Activated CD4-positive, alpha-beta memory T cell treated with anti-CD3 and anti-CD28 coated beads, Interleukin-2, amount 10 ng/mL, durations not matched to agents 7 days and 5 days (primary cell): ENCODE measurements around the gene VCAN. TPM values are rescaled to one million over a fixed set of nuclear protein-coding genes. Genes with fewer than 3 reads are reported as not detected.

Experiments used
- CTCF ChIA-PET: fragments of 350-600 bp; sonication (Branson Sonifier 250); formaldehyde crosslinking; loops from one replicate; lab custom pipeline; 2021; ENCODE audit warnings: antibody characterized with exemption, inconsistent platforms; lab: Charles Lee
- POLR2A ChIA-PET: fragments of 350-600 bp; sonication (Branson Sonifier 250); formaldehyde crosslinking; loops from one replicate; lab custom pipeline; 2021; ENCODE audit warnings: antibody characterized with exemption; lab: Charles Lee
- DNase-seq: peaks from one replicate; pipeline ENCODE4 v3.0.0-alpha.2; 2020
- H3K27ac Mint-ChIP-seq: one replicate; pipeline ENCODE4 v1.8.0; 2021; ENCODE audit warnings: mild to moderate bottlenecking, mixed read lengths
- H3K27me3 Mint-ChIP-seq: one replicate; pipeline ENCODE4 v1.8.0; 2021; ENCODE audit warnings: mixed read lengths
- H3K36me3 Mint-ChIP-seq: one replicate; pipeline ENCODE4 v1.8.0; 2021; ENCODE audit warnings: low read depth, mixed read lengths
- H3K4me1 Mint-ChIP-seq: one replicate; pipeline ENCODE4 v1.8.0; 2021; ENCODE audit warnings: mixed read lengths
- H3K4me3 Mint-ChIP-seq: one replicate; pipeline ENCODE4 v1.8.0; 2021; ENCODE audit warnings: mild to moderate bottlenecking, mixed read lengths
- H3K9me3 Mint-ChIP-seq: one replicate; pipeline ENCODE4 v1.8.0; 2021; ENCODE audit warnings: mixed read lengths
- total RNA-seq, 2 experiments: library from RNA; stranded (reverse); gene quantifications; one replicate each; pipeline ENCODE4 v1.2.3, GENCODE V29; 2021

The VCAN gene
- total RNA-seq, 2 experiments from 2014 or later: 0.08 to 0.20 TPM

- H3K27me3 Mint-ChIP-seq: peaks cover 5% of the 10 kb centered on the region
- no peaks in the 10 kb centered on the region for H3K4me1 Mint-ChIP-seq
- ChIA-PET CTCF (interaction anchor here (0.6 kb wide), 1 partner anchor 1011 kb away, joined by 4 read pairs; no protein-coding TSS in a partner anchor), POLR2A (no interaction called here)
- H3K4me3 Mint-ChIP-seq: no peak overlapping the region
- DNase-seq: no peak
- no peaks in the 10 kb centered on the region for H3K36me3 Mint-ChIP-seq
- H3K27ac Mint-ChIP-seq: no peak overlapping the region
- H3K9me3 Mint-ChIP-seq: no peaks in the 10 kb centered on the region
These were observed 60.1 kb downstream of the VCAN start for GRCh38 chr5:83531661-83532060.

GRCh38 chr5:83538786-83539462, 67.4 kb downstream of the VCAN start:
- Mint-ChIP-seq H3K27ac (no peak overlapping the region), H3K36me3 (no peaks in the 10 kb centered on the region), H3K4me1 (peaks cover 7% of the 10 kb centered on the region), H3K4me3 (no peak overlapping the region), H3K27me3 (peaks cover 4% of the 10 kb centered on the region), H3K9me3 (no peaks in the 10 kb centered on the region)
- ChIA-PET POLR2A (no interaction called here), CTCF (no interaction called here)
- no peak for DNase-seq

- Mint-ChIP-seq H3K36me3 (no peaks in the 10 kb centered on the region), H3K9me3 (no peaks in the 10 kb centered on the region), H3K4me3 (no peak overlapping the region), H3K27me3 (peaks cover 4% of the 10 kb centered on the region), H3K4me1 (peaks cover 7% of the 10 kb centered on the region), H3K27ac (no peak overlapping the region)
- DNase-seq: no peak
- POLR2A ChIA-PET: no interaction called here
- CTCF ChIA-PET: no interaction called here
These were observed 67.9 kb downstream of the VCAN start for GRCh38 chr5:83539463-83539790.

DNA sequence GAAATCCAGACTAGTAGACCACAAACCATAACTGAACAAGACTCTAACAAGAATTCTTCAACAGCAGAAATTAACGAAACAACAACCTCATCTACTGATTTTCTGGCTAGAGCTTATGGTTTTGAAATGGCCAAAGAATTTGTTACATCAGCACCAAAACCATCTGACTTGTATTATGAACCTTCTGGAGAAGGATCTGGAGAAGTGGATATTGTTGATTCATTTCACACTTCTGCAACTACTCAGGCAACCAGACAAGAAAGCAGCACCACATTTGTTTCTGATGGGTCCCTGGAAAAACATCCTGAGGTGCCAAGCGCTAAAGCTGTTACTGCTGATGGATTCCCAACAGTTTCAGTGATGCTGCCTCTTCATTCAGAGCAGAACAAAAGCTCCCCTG, 68.6 kb downstream of the VCAN start:
- no peak overlapping the region for H3K4me3 Mint-ChIP-seq
- POLR2A ChIA-PET: no interaction called here
- H3K9me3 Mint-ChIP-seq: no peaks in the 10 kb centered on the region
- no peak overlapping the region for H3K27ac Mint-ChIP-seq
- peaks cover 7% of the 10 kb centered on the region for H3K4me1 Mint-ChIP-seq
- no peak for DNase-seq
- CTCF ChIA-PET: no interaction called here
- H3K27me3 Mint-ChIP-seq: peaks cover 3% of the 10 kb centered on the region
- H3K36me3 Mint-ChIP-seq: no peaks in the 10 kb centered on the region

DNA sequence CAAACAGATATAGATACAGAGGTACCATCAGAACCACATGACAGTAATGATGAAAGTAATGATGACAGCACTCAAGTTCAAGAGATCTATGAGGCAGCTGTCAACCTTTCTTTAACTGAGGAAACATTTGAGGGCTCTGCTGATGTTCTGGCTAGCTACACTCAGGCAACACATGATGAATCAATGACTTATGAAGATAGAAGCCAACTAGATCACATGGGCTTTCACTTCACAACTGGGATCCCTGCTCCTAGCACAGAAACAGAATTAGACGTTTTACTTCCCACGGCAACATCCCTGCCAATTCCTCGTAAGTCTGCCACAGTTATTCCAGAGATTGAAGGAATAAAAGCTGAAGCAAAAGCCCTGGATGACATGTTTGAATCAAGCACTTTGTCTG, 69.2 kb downstream of the VCAN start:
- H3K27me3 Mint-ChIP-seq: peaks cover 4% of the 10 kb centered on the region
- CTCF ChIA-PET: no interaction called here
- no peak overlapping the region for H3K4me3 Mint-ChIP-seq

GRCh38 chr5:83542839-83543238, 71.3 kb downstream of the VCAN start:
- Mint-ChIP-seq H3K36me3 (no peaks in the 10 kb centered on the region), H3K27ac (no peak overlapping the region), H3K4me3 (no peak overlapping the region), H3K4me1 (peaks cover 7% of the 10 kb centered on the region), H3K9me3 (no peaks in the 10 kb centered on the region), H3K27me3 (peaks cover 4% of the 10 kb centered on the region)
- ChIA-PET CTCF (no interaction called here), POLR2A (no interaction called here)
- no peak for DNase-seq

More for the DNA sequence above, 69.2 kb downstream of the VCAN start:
- H3K9me3 Mint-ChIP-seq: no peaks in the 10 kb centered on the region
- H3K27ac Mint-ChIP-seq: no peak overlapping the region
- POLR2A ChIA-PET: no interaction called here
- H3K4me1 Mint-ChIP-seq: peaks cover 7% of the 10 kb centered on the region
- no peaks in the 10 kb centered on the region for H3K36me3 Mint-ChIP-seq
- DNase-seq: no peak

- H3K27ac Mint-ChIP-seq: no peak overlapping the region
- no peak overlapping the region for H3K4me3 Mint-ChIP-seq
- ChIA-PET CTCF (no interaction called here), POLR2A (no interaction called here)
- H3K27me3 Mint-ChIP-seq: peaks cover 6% of the 10 kb centered on the region
- H3K4me1 Mint-ChIP-seq: peaks cover 7% of the 10 kb centered on the region
- no peaks in the 10 kb centered on the region for H3K36me3 Mint-ChIP-seq
- no peaks in the 10 kb centered on the region for H3K9me3 Mint-ChIP-seq
- no peak for DNase-seq
These were observed 72.4 kb downstream of the VCAN start for GRCh38 chr5:83543898-83544297.

DNA sequence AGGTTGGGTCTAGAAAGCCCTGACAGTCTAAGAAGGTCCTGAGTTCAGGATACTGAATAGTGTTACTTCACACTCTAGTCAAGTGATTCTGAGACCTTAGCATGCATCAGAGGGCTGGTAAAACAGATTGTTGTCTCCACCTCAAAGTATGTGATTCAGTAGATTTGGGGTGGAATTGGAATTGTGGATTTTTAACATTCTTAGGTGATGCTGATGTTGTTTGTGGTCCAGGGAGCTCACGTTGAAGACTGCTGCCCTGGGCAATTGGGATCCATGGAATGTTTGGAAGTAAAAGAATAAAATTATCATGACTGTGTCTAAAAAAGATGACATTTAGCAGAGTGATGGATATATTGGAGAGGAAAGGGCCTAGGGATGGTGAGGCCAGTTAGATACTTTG, 75.6 kb downstream of the VCAN start:
- CTCF ChIA-PET: no interaction called here
- Mint-ChIP-seq H3K27me3 (peaks cover 3% of the 10 kb centered on the region), H3K4me3 (no peak overlapping the region), H3K4me1 (no peaks in the 10 kb centered on the region), H3K36me3 (no peaks in the 10 kb centered on the region), H3K27ac (no peak overlapping the region), H3K9me3 (no peaks in the 10 kb centered on the region)
- POLR2A ChIA-PET: no interaction called here
- no peak for DNase-seq

DNA sequence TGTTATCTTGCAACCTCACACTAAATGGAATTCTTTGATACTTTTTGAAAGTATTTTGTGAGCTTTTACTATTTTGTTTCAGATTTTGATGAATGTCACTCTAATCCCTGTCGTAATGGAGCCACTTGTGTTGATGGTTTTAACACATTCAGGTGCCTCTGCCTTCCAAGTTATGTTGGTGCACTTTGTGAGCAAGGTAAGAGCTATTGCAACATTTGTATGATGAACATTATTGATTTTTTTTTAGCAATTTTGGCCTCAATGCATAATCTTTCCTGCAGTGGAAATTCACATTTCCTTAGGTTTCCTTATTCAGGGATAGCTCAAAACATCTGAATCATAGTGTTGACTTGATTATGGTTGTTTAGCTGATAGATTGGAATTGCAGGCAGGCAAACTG, 76.3 kb downstream of the VCAN start:
- ChIA-PET CTCF (no interaction called here), POLR2A (no interaction called here)
- no peak for DNase-seq
- no peaks in the 10 kb centered on the region for H3K4me1 Mint-ChIP-seq
- H3K27ac Mint-ChIP-seq: no peak overlapping the region
- no peaks in the 10 kb centered on the region for H3K36me3 Mint-ChIP-seq
- H3K27me3 Mint-ChIP-seq: peaks cover 3% of the 10 kb centered on the region
- no peaks in the 10 kb centered on the region for H3K9me3 Mint-ChIP-seq
- H3K4me3 Mint-ChIP-seq: no peak overlapping the region

GRCh38 chr5:83548581-83548980, 77.0 kb downstream of the VCAN start:
- no peak overlapping the region for H3K27ac Mint-ChIP-seq
- peaks cover 3% of the 10 kb centered on the region for H3K27me3 Mint-ChIP-seq
- POLR2A ChIA-PET: no interaction called here
- no peak overlapping the region for H3K4me3 Mint-ChIP-seq
- H3K9me3 Mint-ChIP-seq: no peaks in the 10 kb centered on the region
- DNase-seq: no peak
- H3K36me3 Mint-ChIP-seq: no peaks in the 10 kb centered on the region
- no peaks in the 10 kb centered on the region for H3K4me1 Mint-ChIP-seq
- CTCF ChIA-PET: no interaction called here

- ChIA-PET POLR2A (no interaction called here), CTCF (no interaction called here)
- Mint-ChIP-seq H3K27ac (no peak overlapping the region), H3K9me3 (no peaks in the 10 kb centered on the region), H3K4me3 (no peak overlapping the region), H3K36me3 (no peaks in the 10 kb centered on the region), H3K27me3 (peaks cover 3% of the 10 kb centered on the region), H3K4me1 (no peaks in the 10 kb centered on the region)
- DNase-seq: no peak
These were observed 77.5 kb downstream of the VCAN start for GRCh38 chr5:83549076-83549475.

GRCh38 chr5:83549674-83550073, 78.1 kb downstream of the VCAN start:
- CTCF ChIA-PET: no interaction called here
- H3K27me3 Mint-ChIP-seq: peaks cover 3% of the 10 kb centered on the region
- no peaks in the 10 kb centered on the region for H3K4me1 Mint-ChIP-seq
- no peaks in the 10 kb centered on the region for H3K9me3 Mint-ChIP-seq
- H3K36me3 Mint-ChIP-seq: no peaks in the 10 kb centered on the region
- DNase-seq: no peak
- POLR2A ChIA-PET: no interaction called here
- no peak overlapping the region for H3K4me3 Mint-ChIP-seq
- no peak overlapping the region for H3K27ac Mint-ChIP-seq

GRCh38 chr5:83551821-83552220, 80.3 kb downstream of the VCAN start:
- POLR2A ChIA-PET: no interaction called here
- DNase-seq: no peak
- Mint-ChIP-seq H3K36me3 (no peaks in the 10 kb centered on the region), H3K9me3 (no peaks in the 10 kb centered on the region), H3K4me3 (no peak overlapping the region), H3K27me3 (peaks cover 1% of the 10 kb centered on the region), H3K4me1 (peaks cover 3% of the 10 kb centered on the region), H3K27ac (no peak overlapping the region)
- CTCF ChIA-PET: no interaction called here

GRCh38 chr5:83552275-83552674, 80.7 kb downstream of the VCAN start:
- DNase-seq: no peak
- no peaks in the 10 kb centered on the region for H3K9me3 Mint-ChIP-seq
- H3K36me3 Mint-ChIP-seq: no peaks in the 10 kb centered on the region
- ChIA-PET CTCF (no interaction called here), POLR2A (no interaction called here)
- H3K4me3 Mint-ChIP-seq: no peak overlapping the region
- H3K4me1 Mint-ChIP-seq: peaks cover 3% of the 10 kb centered on the region
- no peak overlapping the region for H3K27ac Mint-ChIP-seq
- peaks cover 1% of the 10 kb centered on the region for H3K27me3 Mint-ChIP-seq
